ENCODE results near the gene UQCRC1.

The UQCRC1 gene

GRCh38 chr3:48562367-48563095 lies 46.9 kb downstream of the UQCRC1 start:
- H3K27me3 ChIP-seq (replicated peaks; ENCODE audit: control insufficient read depth, insufficient read depth, low read length), result no peaks in the 10 kb centered on the region
- no peak for TF ChIP-seq CTCF (IDR thresholded peaks at IDR 0.05; ENCODE audit: insufficient read depth, low read length, poor library complexity, severe bottlenecking)
- no peak overlapping the region for H3K4me3 ChIP-seq (replicated peaks; ENCODE audit: low read depth, low read length)
- H3K36me3 ChIP-seq (ENCODE audit: control insufficient read depth, insufficient read depth, low read length), result no peaks in the 10 kb centered on the region
- DNase-seq (ENCODE audit: extremely low read depth, insufficient read length), result no peak

DNA sequence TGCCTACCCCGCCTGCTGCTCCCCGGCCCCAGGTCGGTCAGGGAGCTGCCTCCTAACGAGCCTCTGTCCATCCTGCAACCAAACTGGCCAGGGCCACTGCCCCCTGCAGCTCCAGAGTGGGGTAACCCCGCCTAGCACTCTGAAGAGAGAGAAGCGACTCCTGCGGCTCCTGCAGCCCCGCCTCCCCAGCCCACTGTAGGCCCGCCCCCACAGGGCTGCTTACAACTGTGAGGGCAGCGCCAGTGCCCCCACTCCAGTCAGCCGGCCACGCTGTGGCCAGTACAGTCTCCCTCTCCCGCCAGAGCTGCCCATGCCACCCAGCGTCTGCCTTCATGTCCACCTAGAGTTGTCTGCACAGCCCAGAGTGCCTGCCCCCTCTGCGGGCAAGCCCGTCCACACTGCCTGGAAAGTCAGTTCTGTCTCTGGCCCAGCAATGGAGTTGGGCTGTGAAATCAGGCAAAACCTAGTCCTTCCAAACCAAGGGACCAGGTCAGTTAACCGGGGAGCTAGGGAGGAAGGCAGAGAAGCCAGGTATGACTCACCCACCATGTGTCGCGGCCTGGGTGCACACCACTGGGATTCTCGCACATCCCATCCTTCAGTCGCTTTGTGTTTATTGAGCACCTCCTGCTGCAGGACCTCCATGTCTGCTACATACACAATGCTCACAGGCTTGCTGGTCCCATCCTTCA lies 48.3 kb downstream of the UQCRC1 start:
- TF ChIP-seq CTCF (IDR thresholded peaks at IDR 0.05; ENCODE audit: insufficient read depth, low read length, poor library complexity, severe bottlenecking), result peak; percentile 10
- Histone ChIP-seq H3K4me3 (replicated peaks; ENCODE audit: low read depth, low read length) (no peak overlapping the region), H3K36me3 (ENCODE audit: control insufficient read depth, insufficient read depth, low read length) (no peaks in the 10 kb centered on the region), H3K27me3 (replicated peaks; ENCODE audit: control insufficient read depth, insufficient read depth, low read length) (no peaks in the 10 kb centered on the region)
- no peak for DNase-seq (ENCODE audit: extremely low read depth, insufficient read length)

DNA sequence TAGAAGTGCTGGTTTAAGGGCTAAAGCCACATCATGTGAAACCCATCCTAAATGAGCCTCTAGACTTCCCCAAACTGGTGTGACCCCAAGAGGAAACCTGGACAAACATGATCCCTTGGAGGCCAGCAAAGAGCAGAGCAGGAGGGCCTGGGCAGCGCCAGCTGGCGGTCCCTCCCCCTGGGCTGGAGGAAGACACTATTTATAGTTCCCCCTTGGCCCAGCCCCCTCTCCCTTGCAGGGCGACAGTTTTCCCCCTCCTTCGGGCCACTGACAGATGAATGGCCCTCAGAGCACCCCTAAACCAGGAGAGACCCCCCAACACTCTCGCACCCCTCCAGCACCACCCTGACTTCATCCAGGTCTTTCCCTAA lies 48.8 kb downstream of the UQCRC1 start:
- Histone ChIP-seq H3K4me3 (replicated peaks; ENCODE audit: low read depth, low read length) (no peak overlapping the region), H3K36me3 (ENCODE audit: control insufficient read depth, insufficient read depth, low read length) (no peaks in the 10 kb centered on the region), H3K27me3 (replicated peaks; ENCODE audit: control insufficient read depth, insufficient read depth, low read length) (no peaks in the 10 kb centered on the region)
- TF ChIP-seq CTCF (IDR thresholded peaks at IDR 0.05; ENCODE audit: insufficient read depth, low read length, poor library complexity, severe bottlenecking), result no peak
- DNase-seq (ENCODE audit: extremely low read depth, insufficient read length), result no peak

GRCh38 chr3:48558493-48559134 lies 50.8 kb downstream of the UQCRC1 start:
- H3K4me3 ChIP-seq (replicated peaks; ENCODE audit: low read depth, low read length), result no peak overlapping the region
- TF ChIP-seq CTCF (IDR thresholded peaks at IDR 0.05; ENCODE audit: insufficient read depth, low read length, poor library complexity, severe bottlenecking), result no peak

GRCh38 chr3:48556796-48557626 lies 52.4 kb downstream of the UQCRC1 start, which contains the start of gene PFKFB4:
Gene PFKFB4, minus strand, starts transcription at chr3:48556803. Its CDS starts 26 bp downstream, at chr3:48556777.
- TF ChIP-seq CTCF (IDR thresholded peaks at IDR 0.05; ENCODE audit: insufficient read depth, low read length, poor library complexity, severe bottlenecking), result no peak
- Histone ChIP-seq H3K4me3 (replicated peaks; ENCODE audit: low read depth, low read length) (peak within 1 kb of the TSS; percentile 83), H3K36me3 (ENCODE audit: control insufficient read depth, insufficient read depth, low read length) (peaks cover 3% of the 10 kb centered on the region), H3K27me3 (replicated peaks; ENCODE audit: control insufficient read depth, insufficient read depth, low read length) (no peaks in the 10 kb centered on the region)
- peak; percentile 98 for DNase-seq (ENCODE audit: extremely low read depth, insufficient read length)

More at GRCh38 chr3:48558493-48559134, 50.8 kb downstream of the UQCRC1 start:
- DNase-seq (ENCODE audit: extremely low read depth, insufficient read length), result no peak
- Histone ChIP-seq H3K27me3 (replicated peaks; ENCODE audit: control insufficient read depth, insufficient read depth, low read length) (no peaks in the 10 kb centered on the region), H3K36me3 (ENCODE audit: control insufficient read depth, insufficient read depth, low read length) (peaks cover 3% of the 10 kb centered on the region)
